ENCODE results near the gene FAM111B.
"Not testable (repeated sequence)": the region's sequence is repeated elsewhere in the genome, so short reads cannot be mapped to it uniquely, and the experiment has no call there.

The FAM111B gene

GRCh38 chr11:59097113-59097708 lies 9.8 kb upstream of the FAM111B start:
- peak; percentile 10 to 46 for DNase-seq (ENCODE audit: low read depth in 2 of 2, low spot score in 1 of 2)

- not testable (repeated sequence) for DNase-seq (ENCODE audit: low read depth in 2 of 2, low spot score in 1 of 2)
These were observed 9.1 kb upstream of the FAM111B start for GRCh38 chr11:59097938-59098337.

GRCh38 chr11:59102259-59102765 lies 4.7 kb upstream of the FAM111B start:
- peak in 1 of 2 donors; percentile 8 for DNase-seq (ENCODE audit: low read depth in 2 of 2, low spot score in 1 of 2)

- DNase-seq (ENCODE audit: low read depth in 2 of 2, low spot score in 1 of 2) = not testable (repeated sequence)
These were observed 684 bp downstream of the FAM111B start for GRCh38 chr11:59107721-59108120.

- DNase-seq (ENCODE audit: low read depth in 2 of 2, low spot score in 1 of 2) = no peak
These were observed 5.5 kb downstream of the FAM111B start for GRCh38 chr11:59112494-59112893.

- DNase-seq (ENCODE audit: low read depth in 2 of 2, low spot score in 1 of 2) = no peak
These were observed 7.3 kb downstream of the FAM111B start for GRCh38 chr11:59114344-59114743.

GRCh38 chr11:59115553-59115952 lies 8.5 kb downstream of the FAM111B start:
- no peak for DNase-seq (ENCODE audit: low read depth in 2 of 2, low spot score in 1 of 2)

- DNase-seq (ENCODE audit: low read depth in 2 of 2, low spot score in 1 of 2) = no peak
These were observed 10.7 kb downstream of the FAM111B start for GRCh38 chr11:59117774-59118173.

GRCh38 chr11:59119826-59120225 lies 12.8 kb downstream of the FAM111B start:
- DNase-seq (ENCODE audit: low read depth in 2 of 2, low spot score in 1 of 2) = no peak

GRCh38 chr11:59135648-59136461 lies 28.8 kb downstream of the FAM111B start:
- DNase-seq (ENCODE audit: low read depth in 2 of 2, low spot score in 1 of 2) = peak; percentile 71 to 79

- DNase-seq (ENCODE audit: low read depth in 2 of 2, low spot score in 1 of 2) = not testable (repeated sequence)
These were observed 29.5 kb downstream of the FAM111B start for GRCh38 chr11:59136551-59136950.

- DNase-seq (ENCODE audit: low read depth in 2 of 2, low spot score in 1 of 2) = no peak
These were observed 30.2 kb downstream of the FAM111B start for GRCh38 chr11:59137190-59137589.

- no peak for DNase-seq (ENCODE audit: low read depth in 2 of 2, low spot score in 1 of 2)
These were observed 31.6 kb downstream of the FAM111B start for GRCh38 chr11:59138643-59139042.

- DNase-seq (ENCODE audit: low read depth in 2 of 2, low spot score in 1 of 2) = no peak
These were observed 34.2 kb downstream of the FAM111B start for GRCh38 chr11:59141191-59141590.

- DNase-seq (ENCODE audit: low read depth in 2 of 2, low spot score in 1 of 2) = no peak
These were observed 34.8 kb downstream of the FAM111B start for GRCh38 chr11:59141673-59142460.

GRCh38 chr11:59142530-59143507 lies 35.8 kb downstream of the FAM111B start, which contains the start of gene FAM111A:
FAM111A (plus strand) TSS chr11:59142856; CDS start chr11:59148873, 6,017 bp downstream.
- peak; percentile 45 to 69 for DNase-seq (ENCODE audit: low read depth in 2 of 2, low spot score in 1 of 2)

GRCh38 chr11:59144096-59144495 lies 37.1 kb downstream of the FAM111B start:
- no peak for DNase-seq (ENCODE audit: low read depth in 2 of 2, low spot score in 1 of 2)

- DNase-seq (ENCODE audit: low read depth in 2 of 2, low spot score in 1 of 2) = peak in 1 of 2 donors; percentile 22
These were observed 37.7 kb downstream of the FAM111B start for GRCh38 chr11:59144579-59145345.

GRCh38 chr11:59145534-59145933 lies 38.5 kb downstream of the FAM111B start:
- no peak for DNase-seq (ENCODE audit: low read depth in 2 of 2, low spot score in 1 of 2)

Data from stimulated activated CD8-positive, alpha-beta memory T cell treated with anti-CD3 and anti-CD28 coated beads, Interleukin-4, amount 100 ng/mL, for 4 hours (primary cell).